GM12873 (cell line): ENCODE measurements around the gene PTRH2.

Experiments
- CTCF ChIP-seq: IDR thresholded peaks from 2 replicates; pipeline ENCODE4 v1.5.1; 2012; ENCODE audit warnings: low read depth, mild to moderate bottlenecking, moderate library complexity, low read length, control low read depth; ENCODE audit not compliant: insufficient read depth; ENCODE audit errors: missing control alignments

The PTRH2 gene

GRCh38 chr17:59699218-59699617, 8.0 kb downstream of the PTRH2 start:
- no peak for TF ChIP-seq CTCF

GRCh38 chr17:59698143-59698542, 9.1 kb downstream of the PTRH2 start:
- no peak for TF ChIP-seq CTCF

- TF ChIP-seq CTCF = no peak
Measured at GRCh38 chr17:59696682-59697277, 10.4 kb downstream of the PTRH2 start.

GRCh38 chr17:59695945-59696681, 11.1 kb downstream of the PTRH2 start:
- TF ChIP-seq CTCF = no peak

- no peak for TF ChIP-seq CTCF
Measured at GRCh38 chr17:59694344-59694743, 12.9 kb downstream of the PTRH2 start.

- no peak for TF ChIP-seq CTCF
Measured at GRCh38 chr17:59693582-59693981, 13.6 kb downstream of the PTRH2 start.

- TF ChIP-seq CTCF = no peak
Measured at GRCh38 chr17:59688496-59688895, 18.7 kb downstream of the PTRH2 start.
